CD14-positive monocyte (primary cell): ENCODE measurements around the gene LPA. TPM values are rescaled to one million over a fixed set of nuclear protein-coding genes. Genes with fewer than 3 reads are reported as not detected.
"Not testable (repeated sequence)": the region's sequence is repeated elsewhere in the genome, so short reads cannot be mapped to it uniquely, and the experiment has no call there.

ENCODE experiments used
- DNase-seq, 3 donors: peaks; one replicate each; pipeline ENCODE4 v3.0.0-alpha.2; 2011 to 2022
- H2AFZ ChIP-seq: 2 replicates; pipeline ENCODE4 v1.6.0; 2012; ENCODE audit warnings: mild to moderate bottlenecking, low read depth, low read length, inconsistent platforms; ENCODE audit not compliant: insufficient read depth, poor library complexity, severe bottlenecking
- H3K27ac ChIP-seq, 2 donors: 1 replicate in 1 of 2; 2 replicates in 1 of 2; pipeline ENCODE4 v1.5.1; 2012 to 2013; ENCODE audit warnings: low read length in 2 of 2, control low read depth in 1 of 2, inconsistent platforms in 1 of 2, low read depth in 1 of 2, mild to moderate bottlenecking in 1 of 2
- H3K27me3 ChIP-seq, 2 donors: one replicate each; pipeline versions ENCODE4 v1.6.0 to v1.6.1; 2011 to 2013; ENCODE audit warnings: low read length in 2 of 2; ENCODE audit not compliant: control insufficient read depth in 2 of 2, insufficient read depth in 2 of 2
- H3K36me3 ChIP-seq, 2 donors: replicated peaks in 1 of 2; 1 replicate in 1 of 2; 2 replicates in 1 of 2; pipeline versions ENCODE4 v1.5.1 to v1.6.1; 2012 to 2013; ENCODE audit warnings: low read length in 2 of 2, control low read depth in 1 of 2, inconsistent platforms in 1 of 2, mild to moderate bottlenecking in 1 of 2; ENCODE audit not compliant: insufficient read depth in 2 of 2, control insufficient read depth in 1 of 2
- H3K4me1 ChIP-seq, 2 donors: 1 replicate in 1 of 2; 2 replicates in 1 of 2; pipeline versions ENCODE4 v1.5.1 to v1.6.1; 2012 to 2013; ENCODE audit warnings: low read length in 2 of 2, control low read depth in 1 of 2, inconsistent platforms in 1 of 2, mild to moderate bottlenecking in 1 of 2, moderate library complexity in 1 of 2; ENCODE audit not compliant: insufficient read depth in 2 of 2, control insufficient read depth in 1 of 2
- H3K4me2 ChIP-seq: replicated peaks from 2 replicates; pipeline ENCODE3; 2012; ENCODE audit warnings: low read length, moderate library complexity, mild to moderate bottlenecking; ENCODE audit not compliant: poor library complexity, severe bottlenecking; ENCODE audit errors: extremely low read depth
- H3K4me3 ChIP-seq, 3 experiments: fragments of 200-600 bp in 1 of 3; sonication (generic) in 1 of 3; replicated peaks in 1 of 3; 1 replicate in 2 of 3; 2 replicates in 1 of 3; pipeline ENCODE4 v1.5.1; 2011 to 2013; ENCODE audit warnings: low read length in 3 of 3, mild to moderate bottlenecking in 3 of 3, control low read depth in 2 of 3, low read depth in 2 of 3, inconsistent platforms in 1 of 3, moderate library complexity in 1 of 3
- H3K79me2 ChIP-seq: 2 replicates; pipeline ENCODE4 v1.6.0; 2012; ENCODE audit warnings: mild to moderate bottlenecking, control low read depth, inconsistent platforms, low read length, moderate library complexity; ENCODE audit not compliant: insufficient read depth
- H3K9ac ChIP-seq: 2 replicates; pipeline ENCODE4 v1.6.0; 2017; ENCODE audit warnings: low read length, mild to moderate bottlenecking; ENCODE audit not compliant: insufficient read depth, poor library complexity, severe bottlenecking
- H3K9me3 ChIP-seq, 2 donors: replicated peaks in 1 of 2; 1 replicate in 1 of 2; 2 replicates in 1 of 2; pipeline versions ENCODE4 v1.5.1 to v1.6.1; 2012 to 2013; ENCODE audit warnings: low read length in 2 of 2, control low read depth in 1 of 2; ENCODE audit not compliant: control insufficient read depth in 1 of 2, insufficient read depth in 1 of 2
- H4K20me1 ChIP-seq: 2 replicates; pipeline ENCODE4 v1.6.0; 2012; ENCODE audit warnings: mild to moderate bottlenecking, low read length, control low read depth, moderate library complexity; ENCODE audit not compliant: insufficient read depth
- H3K27ac Mint-ChIP-seq, 7 donors: one replicate each; pipeline ENCODE4 v1.8.0; 2020; ENCODE audit warnings: mild to moderate bottlenecking in 7 of 7, mixed read lengths in 7 of 7, moderate library complexity in 6 of 7, inconsistent platforms in 2 of 7
- H3K27me3 Mint-ChIP-seq, 3 donors: one replicate each; pipeline ENCODE4 v1.8.0; 2021 to 2022; ENCODE audit warnings: low read depth in 3 of 3, mild to moderate bottlenecking in 3 of 3, mixed read lengths in 3 of 3, moderate library complexity in 3 of 3, inconsistent platforms in 1 of 3
- H3K36me3 Mint-ChIP-seq, 2 donors: one replicate each; pipeline ENCODE4 v1.8.0; 2020; ENCODE audit warnings: mixed read lengths in 2 of 2, inconsistent platforms in 1 of 2, mild to moderate bottlenecking in 1 of 2
- H3K4me1 Mint-ChIP-seq: one replicate; pipeline ENCODE4 v1.8.0; 2020; ENCODE audit warnings: mild to moderate bottlenecking, mixed read lengths
- H3K4me3 Mint-ChIP-seq, 2 donors: one replicate each; pipeline ENCODE4 v1.8.0; 2020; ENCODE audit warnings: mild to moderate bottlenecking in 2 of 2, mixed read lengths in 2 of 2, moderate library complexity in 1 of 2
- H3K9me3 Mint-ChIP-seq, 7 donors: one replicate each; pipeline ENCODE4 v1.8.0; 2020 to 2022; ENCODE audit warnings: mixed read lengths in 7 of 7, mild to moderate bottlenecking in 6 of 7, moderate library complexity in 6 of 7, inconsistent platforms in 2 of 7
- CTCF ChIP-seq: fragments of 200-600 bp; IDR thresholded peaks from one replicate; pipeline ENCODE4 v1.8.0; 2022; ENCODE audit warnings: antibody characterized with exemption, mild to moderate bottlenecking
- WGBS: methylation state at CpG from one replicate; pipeline ENCODE4 v1.1.5; 2013; ENCODE audit warnings: missing lambda C conversion rate; ENCODE audit not compliant: insufficient coverage; 5-methylcytosine and 5-hydroxymethylcytosine counted together
- intact Hi-C, 2 donors: fragments of 100-400 bp; cut with micrococcal nuclease; formaldehyde crosslinking; loops; one replicate each; pipeline versions ENCODE4 v1.15.0 to v1.15.1; 2023
- polyA plus RNA-seq, 3 donors: library from polyadenylated mRNA; depleted of rRNA in 1 of 3; unstranded in 2 of 3; stranded (reverse) in 1 of 3; fragments of 300-500 nt in 2 of 3; fragments of >200 nt in 1 of 3; fragmentation: Illumina TruSeq in 2 of 3; gene quantifications; 1 replicate in 2 of 3; 2 replicates in 1 of 3; pipeline ENCODE4 v1.2.3, GENCODE V29; 2012 to 2021

The LPA gene
- polyA plus RNA-seq, 3 donors, result not detected

GRCh38 chr6:160678230-160678629, 14.2 kb upstream of the LPA start:
- no peak overlapping the region for H3K27ac Mint-ChIP-seq
- intact Hi-C loops, result no loop called here
- H3K4me1 ChIP-seq, result no peaks in the 10 kb centered on the region

GRCh38 chr6:160676418-160676817, 12.3 kb upstream of the LPA start:
- H3K4me1 Mint-ChIP-seq, H4K20me1 ChIP-seq, H3K4me3 Mint-ChIP-seq, H3K4me2 ChIP-seq, H3K27me3 ChIP-seq, H3K4me3 ChIP-seq, H3K9ac ChIP-seq, intact Hi-C loops, H3K36me3 Mint-ChIP-seq, H3K79me2 ChIP-seq, H3K9me3 ChIP-seq, H3K27ac Mint-ChIP-seq, H2AFZ ChIP-seq, H3K36me3 ChIP-seq, DNase-seq, H3K27ac ChIP-seq, H3K4me1 ChIP-seq: not testable (repeated sequence)
- whole genome bisulfite sequencing, result 74% methylated on average over 4 of the region's 5 CpGs
- Mint-ChIP-seq H3K27me3 (peaks cover 0 to 12% (median 4%) of the 10 kb centered on the region in 3 donors), H3K9me3 (peaks cover 2 to 12% (median 3%) of the 10 kb centered on the region in 7 donors)

More at GRCh38 chr6:160678230-160678629, 14.2 kb upstream of the LPA start:
- H3K4me3 Mint-ChIP-seq, result no peak overlapping the region
- H3K9me3 Mint-ChIP-seq, result peaks cover 0 to 9% (median 2%) of the 10 kb centered on the region in 7 donors
- H3K36me3 ChIP-seq, result no peaks in the 10 kb centered on the region
- H3K79me2 ChIP-seq, result no peaks in the 10 kb centered on the region
- no peak overlapping the region for H3K9ac ChIP-seq
- H3K27ac ChIP-seq, result no peak overlapping the region
- TF ChIP-seq CTCF, result no peak
- 81% methylated on average over 3 of the region's 4 CpGs for WGBS
- no peak overlapping the region for H3K4me3 ChIP-seq
- no peak overlapping the region for H2AFZ ChIP-seq
- no peak for DNase-seq
- H3K36me3 Mint-ChIP-seq, result no peaks in the 10 kb centered on the region
- peaks cover 0 to 12% (median 4%) of the 10 kb centered on the region in 3 donors for H3K27me3 Mint-ChIP-seq
- peaks cover 0 to 6% of the 10 kb centered on the region in 2 donors for H3K9me3 ChIP-seq
- H3K4me1 Mint-ChIP-seq, result no peaks in the 10 kb centered on the region
- no peaks in the 10 kb centered on the region for H4K20me1 ChIP-seq
- H3K4me2 ChIP-seq, result no peak overlapping the region
- peaks cover 0 to 7% of the 10 kb centered on the region in 2 donors for H3K27me3 ChIP-seq
